NCI-H2227 (cell line): ENCODE data around the gene SLC25A34.
"Not testable (repeated sequence)": the region's sequence is repeated elsewhere in the genome, so short reads cannot be mapped to it uniquely, and the experiment has no call there.

Experiments used
- DNase-seq: peaks from one replicate; lab custom pipeline; 2025; ENCODE audit not compliant: unreplicated experiment; lab: John Stamatoyannopoulos, UW

SLC25A34 gene

GRCh38 chr1:15736038-15736891 lies at the start of gene SLC25A34:
Gene SLC25A34, plus strand, starts transcription at chr1:15736258. Its CDS starts 228 bp downstream, at chr1:15736486.
- peak; percentile 38 for DNase-seq

GRCh38 chr1:15687446-15687845 lies 48.6 kb upstream of the SLC25A34 start:
- DNase-seq = no peak

DNA sequence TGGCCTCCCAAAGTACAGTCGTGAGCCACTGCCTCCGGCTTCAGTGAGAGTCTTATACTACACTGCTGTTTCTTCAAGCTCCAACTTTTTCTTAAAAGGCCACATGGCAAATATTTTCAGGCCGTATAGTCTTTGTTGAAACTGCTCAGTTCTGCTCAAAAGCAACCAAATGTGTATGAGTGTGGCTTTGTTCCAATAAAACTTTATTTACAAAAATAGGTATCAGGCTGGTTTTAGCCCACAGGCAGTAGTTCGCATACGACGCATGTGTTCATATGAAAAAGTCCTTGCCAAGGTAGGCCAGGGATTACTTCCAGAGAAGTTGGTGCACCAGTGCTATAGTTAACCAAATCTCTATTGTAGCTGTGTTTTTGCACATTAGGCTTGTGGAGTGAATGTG lies 45.7 kb upstream of the SLC25A34 start:
- DNase-seq = no peak

- DNase-seq = no peak
Measured at GRCh38 chr1:15691434-15692032, 44.5 kb upstream of the SLC25A34 start.

GRCh38 chr1:15692121-15692682 lies 43.9 kb upstream of the SLC25A34 start:
- DNase-seq = no peak

GRCh38 chr1:15693371-15693770 lies 42.7 kb upstream of the SLC25A34 start:
- no peak for DNase-seq

GRCh38 chr1:15696956-15697521 lies 39.0 kb upstream of the SLC25A34 start:
- no peak for DNase-seq

DNA sequence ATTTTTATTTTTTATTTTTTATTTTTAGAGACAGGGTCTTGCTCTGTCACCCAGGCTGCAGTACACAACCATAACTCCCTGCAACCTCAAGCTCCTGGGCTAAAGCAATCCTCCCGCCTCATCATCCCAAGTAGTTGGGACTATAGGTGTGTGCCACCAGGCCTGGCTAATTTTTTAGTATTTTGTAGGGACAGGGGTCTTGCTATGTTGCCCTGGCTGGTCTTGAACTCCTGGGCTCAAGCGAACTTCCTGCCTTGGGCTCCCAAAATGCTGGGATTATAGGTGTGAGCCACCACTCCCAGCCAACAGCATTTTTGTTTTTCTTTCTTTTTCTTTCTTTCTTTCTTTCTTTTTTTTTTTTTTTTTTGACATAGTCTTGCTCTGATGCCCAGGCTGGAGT lies 37.9 kb upstream of the SLC25A34 start:
- DNase-seq = no peak

GRCh38 chr1:15699321-15699720 lies 36.7 kb upstream of the SLC25A34 start:
- not testable (repeated sequence) for DNase-seq

DNA sequence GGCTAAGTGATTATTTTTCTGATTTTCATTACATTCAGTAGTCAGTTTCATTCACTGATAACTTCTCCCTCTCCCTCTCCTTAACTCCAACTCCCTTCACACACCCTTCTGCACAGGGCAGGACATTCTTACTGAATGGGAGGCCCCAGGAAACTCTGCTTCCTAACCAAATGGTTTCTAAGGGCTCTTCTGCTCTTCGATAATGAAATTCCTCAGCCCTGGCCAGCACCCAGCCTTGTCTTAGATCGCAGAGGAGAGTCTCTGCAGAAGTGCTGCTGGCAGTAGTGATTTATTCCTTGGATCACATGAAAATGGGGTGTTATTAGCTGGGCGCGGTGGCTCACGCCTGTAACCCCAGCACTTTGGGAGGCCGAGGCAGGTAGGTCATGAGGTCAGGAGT lies 35.5 kb upstream of the SLC25A34 start:
- DNase-seq = no peak

DNA sequence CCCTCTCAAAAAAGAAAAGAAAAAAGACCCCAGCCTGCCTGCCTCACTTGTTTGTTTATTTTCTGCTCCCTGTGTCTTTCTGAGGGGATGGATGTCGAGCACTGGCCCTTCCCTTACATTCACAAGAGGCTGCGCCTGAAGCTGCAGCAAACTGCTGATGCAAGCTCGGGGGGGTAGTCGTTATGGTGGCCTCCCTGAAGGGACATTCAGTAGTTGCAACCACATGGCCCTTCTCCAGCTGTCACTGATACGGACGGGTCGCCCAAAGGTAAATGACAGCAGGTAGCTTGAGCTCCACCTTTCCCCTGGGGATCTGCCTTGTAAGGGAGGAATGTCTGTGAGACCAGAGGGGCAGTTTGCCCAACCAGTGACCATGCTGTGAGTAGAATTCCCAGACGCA lies 34.3 kb upstream of the SLC25A34 start:
- no peak for DNase-seq

GRCh38 chr1:15702722-15703550 lies 33.1 kb upstream of the SLC25A34 start:
- DNase-seq = no peak

GRCh38 chr1:15703562-15703961 lies 32.5 kb upstream of the SLC25A34 start:
- no peak for DNase-seq

- DNase-seq = no peak
Measured at GRCh38 chr1:15704526-15705183, 31.4 kb upstream of the SLC25A34 start.

DNA sequence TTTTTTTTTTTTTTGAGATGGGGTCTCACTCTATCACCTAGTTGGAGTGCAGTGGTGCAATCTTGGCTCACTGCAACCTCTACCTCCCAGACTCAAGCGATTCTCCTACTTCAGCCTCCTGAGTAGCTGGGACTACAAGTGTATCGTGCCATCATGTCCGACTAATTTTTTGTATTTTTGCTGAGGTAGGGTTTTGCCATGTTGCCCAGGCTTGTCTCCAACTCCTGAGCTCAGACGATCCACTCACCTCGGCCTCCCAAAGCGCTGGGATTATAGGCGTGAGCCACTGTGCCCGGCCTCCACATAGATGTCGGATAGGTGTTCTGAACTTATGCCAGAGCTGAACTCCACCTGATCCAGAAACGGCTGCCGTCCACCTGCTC lies 30.9 kb upstream of the SLC25A34 start:
- no peak for DNase-seq

DNA sequence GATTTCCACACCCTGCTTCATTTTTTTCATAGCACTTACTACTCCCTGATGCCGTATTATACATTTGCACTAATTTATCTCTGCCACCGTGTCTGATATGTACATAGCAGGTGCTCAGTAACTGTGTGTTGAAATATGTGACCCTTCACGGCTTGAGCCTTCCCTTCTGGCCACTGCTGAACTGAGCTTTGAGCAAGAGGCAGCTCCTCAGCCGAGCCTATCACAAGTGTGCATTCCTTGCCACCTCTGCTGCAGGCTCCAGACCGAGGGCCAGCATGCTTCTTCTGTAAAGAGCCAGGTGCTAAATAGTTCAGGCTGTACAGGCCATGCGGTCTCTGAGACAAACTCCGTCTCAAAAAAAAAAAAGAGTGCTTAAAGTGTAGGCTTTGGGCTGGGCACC lies 29.3 kb upstream of the SLC25A34 start:
- no peak for DNase-seq

GRCh38 chr1:15707239-15707925 lies 28.7 kb upstream of the SLC25A34 start:
- no peak for DNase-seq

GRCh38 chr1:15708486-15709137 lies 27.4 kb upstream of the SLC25A34 start:
- no peak for DNase-seq

GRCh38 chr1:15709226-15709625 lies 26.8 kb upstream of the SLC25A34 start:
- no peak for DNase-seq
